HepG2 (cell line): Measurements from ENCODE around the gene CEACAM4. TPM values are rescaled to one million over a fixed set of nuclear protein-coding genes. Genes with fewer than 3 reads are reported as not detected.

ENCODE experiments used
- ATAC-seq: fragments of 200-7000 bp; cut with Tn5 transposase; 3 replicates; pipeline ENCODE4 v1.9.1; 2020; ENCODE audit warnings: mild to moderate bottlenecking, moderate library complexity
- BruUV-seq: library from RNA; stranded (reverse); fragments of 400-500 nt; replicated peaks from 2 replicates; lab custom pipeline; 2021; lab: Mats Ljungman, UMichigan
- CTCF ChIA-PET: fragments of 300-600 bp; formaldehyde crosslinking; extraction: SDS; loops from one replicate; lab custom pipeline; 2021; ENCODE audit warnings: low total read pairs, inconsistent platforms, low intra/inter-chr PET ratio; lab: Yijun Ruan, JAX
- POLR2A ChIA-PET: fragments of 350-600 bp; sonication (Branson Sonifier 250); formaldehyde crosslinking; loops from one replicate; lab custom pipeline; 2020; ENCODE audit warnings: antibody characterized with exemption, inconsistent platforms; lab: Yijun Ruan, JAX
- DNase-seq: peaks from one replicate; pipeline ENCODE4 v3.0.0-alpha.2; 2015; ENCODE audit warnings: low spot score
- FAIRE-seq: peaks from 3 replicates; lab custom pipeline; 2011; peaks lifted over from hg19 to GRCh38; lab: Jason Lieb, UNC
- H2AFZ ChIP-seq: one replicate; pipeline ENCODE4 v1.6.1; 2011; ENCODE audit warnings: low read length, inconsistent platforms
- H3K27ac ChIP-seq: fragments of 300-600 bp; 3 replicates; pipeline ENCODE4 v1.8.0; 2011; ENCODE audit warnings: mixed run types, mild to moderate bottlenecking, mixed read lengths, low read length, inconsistent platforms; ENCODE audit not compliant: insufficient read depth; ENCODE audit errors: extremely low read length
- H3K27me3 ChIP-seq, 2 experiments: fragments of 200-600 bp in 1 of 2; 2 replicates in 1 of 2; 3 replicates in 1 of 2; pipeline versions ENCODE4 v1.6.0 to v1.8.0; 2011; ENCODE audit warnings: low read length in 2 of 2, mild to moderate bottlenecking in 2 of 2, moderate library complexity in 2 of 2, inconsistent platforms in 1 of 2; ENCODE audit not compliant: insufficient read depth in 2 of 2, control insufficient read depth in 1 of 2
- H3K36me3 ChIP-seq, 2 experiments: fragments of 200-600 bp in 1 of 2; replicated peaks in 1 of 2; 2 replicates in 1 of 2; 3 replicates in 1 of 2; pipeline versions ENCODE4 v1.5.1 to v1.8.0; 2011; ENCODE audit warnings: low read length in 2 of 2, inconsistent platforms in 1 of 2; ENCODE audit not compliant: insufficient read depth in 2 of 2, control insufficient read depth in 1 of 2
- H3K4me1 ChIP-seq: 2 replicates; pipeline ENCODE4 v1.5.1; 2012; ENCODE audit warnings: low read length, inconsistent platforms; ENCODE audit not compliant: insufficient read depth
- H3K4me2 ChIP-seq: 2 replicates; pipeline ENCODE4 v1.6.0; 2011; ENCODE audit warnings: low read depth, low read length, inconsistent platforms
- H3K4me3 ChIP-seq, 3 experiments: fragments of 200-600 bp in 1 of 3; sonication (generic), shearing (Covaris generic) in 1 of 3; replicated peaks in 1 of 3; 2 replicates each; pipeline ENCODE4 v1.5.1; 2011 to 2016; ENCODE audit warnings: low read length in 3 of 3, inconsistent platforms in 2 of 3, low read depth in 2 of 3, mild to moderate bottlenecking in 2 of 3, control low read depth in 1 of 3, mixed read lengths in 1 of 3; ENCODE audit not compliant: insufficient read depth in 1 of 3
- H3K79me2 ChIP-seq: one replicate; pipeline ENCODE4 v1.6.1; 2011; ENCODE audit warnings: low read length, inconsistent platforms; ENCODE audit not compliant: insufficient read depth
- H3K9ac ChIP-seq: 2 replicates; pipeline ENCODE4 v1.6.0; 2011; ENCODE audit warnings: mild to moderate bottlenecking, low read depth, low read length, inconsistent platforms; ENCODE audit not compliant: insufficient read depth
- H3K9me3 ChIP-seq: 2 replicates; pipeline ENCODE4 v1.5.1; 2012; ENCODE audit warnings: mild to moderate bottlenecking, low read length
- H4K20me1 ChIP-seq: 2 replicates; pipeline ENCODE4 v1.6.0; 2011; ENCODE audit warnings: inconsistent platforms, mild to moderate bottlenecking, low read length, moderate library complexity; ENCODE audit not compliant: insufficient read depth
- PAWR ChIP-seq: sonication (generic); formaldehyde crosslinking; IDR thresholded peaks from 2 replicates; pipeline ENCODE4 v1.4.0; 2020; ENCODE audit warnings: missing genetic modification reagents, mild to moderate bottlenecking, borderline replicate concordance
- SATB2 ChIP-seq: sonication (generic); formaldehyde crosslinking; IDR thresholded peaks from 2 replicates; pipeline ENCODE4 v1.5.0; 2020; ENCODE audit warnings: missing genetic modification reagents
- ZNF343 ChIP-seq: sonication (generic); formaldehyde crosslinking; IDR thresholded peaks from 2 replicates; pipeline ENCODE4 v1.4.0; 2020; ENCODE audit warnings: mild to moderate bottlenecking, missing genetic modification reagents
- WGBS: methylation state at CpG from one replicate; pipeline ENCODE4 v1.1.6; 2017; ENCODE audit warnings: low lambda C conversion rate; 5-methylcytosine and 5-hydroxymethylcytosine counted together
- in situ Hi-C: cut with HindIII; loops from 2 replicates; pipeline ENCODE4 v1.10.0; 2017; ENCODE audit warnings: low pct_unique_long_range_greater_than_20kb; ENCODE audit not compliant: extremely low pct_ligation_motif_present
- intact Hi-C: fragments of 100-400 bp; cut with micrococcal nuclease; formaldehyde crosslinking; loops from one replicate; pipeline ENCODE4 v1.10.0; 2022; ENCODE audit not compliant: unreplicated experiment
- polyA plus RNA-seq, 8 experiments: library from polyadenylated mRNA; depleted of rRNA in 3 of 8; stranded (reverse) in 7 of 8; unstranded in 1 of 8; fragments of >200 nt; fragmentation: Illumina TruSeq in 4 of 8; extraction: Trizol in 4 of 8; gene quantifications; 2 replicates each; pipeline versions ENCODE4 v1.2.1 to v1.2.3, GENCODE V29; 2011 to 2016; ENCODE audit warnings: low read depth in 4 of 8, missing spikeins in 1 of 8, mixed read lengths in 1 of 8; ENCODE audit not compliant: insufficient read depth in 1 of 8
- total RNA-seq, 5 experiments: library from RNA; depleted of rRNA; stranded (reverse); fragments of >200 nt; fragmentation: Illumina TruSeq; extraction: Trizol; gene quantifications; 2 replicates each; pipeline ENCODE4 v1.2.3, GENCODE V29; 2016; ENCODE audit warnings: low read depth in 1 of 5
- TF ChIP-seq, protein P1 (sequence below): IDR thresholded peaks from 2 replicates; pipeline ENCODE4 v1.6.1; 2012; ENCODE audit warnings: low read length, improper control_type of control experiment
- TF ChIP-seq, protein P2 (sequence below): sonication (generic); formaldehyde crosslinking; IDR thresholded peaks from 2 replicates; pipeline ENCODE4 v1.4.0; 2020; ENCODE audit warnings: missing genetic modification reagents
- TF ChIP-seq, protein P3 (sequence below): sonication (generic); formaldehyde crosslinking; IDR thresholded peaks from 2 replicates; pipeline ENCODE4 v1.4.0; 2020; ENCODE audit warnings: low read depth, mild to moderate bottlenecking, missing genetic modification reagents
- TF ChIP-seq, protein P4 (sequence below): sonication (generic); formaldehyde crosslinking; IDR thresholded peaks from 2 replicates; pipeline ENCODE4 v1.4.0; 2020; ENCODE audit warnings: missing genetic modification reagents
- TF ChIP-seq, protein P5 (sequence below): sonication (generic); formaldehyde crosslinking; IDR thresholded peaks from 2 replicates; pipeline ENCODE4 v1.4.0; 2020; ENCODE audit warnings: missing genetic modification reagents

CEACAM4 gene
- total and polyA plus RNA-seq, 2 of the 13 experiments (the other 11 are each of a cell fraction or from before 2014, with no cell fraction given): not detected

DNA sequence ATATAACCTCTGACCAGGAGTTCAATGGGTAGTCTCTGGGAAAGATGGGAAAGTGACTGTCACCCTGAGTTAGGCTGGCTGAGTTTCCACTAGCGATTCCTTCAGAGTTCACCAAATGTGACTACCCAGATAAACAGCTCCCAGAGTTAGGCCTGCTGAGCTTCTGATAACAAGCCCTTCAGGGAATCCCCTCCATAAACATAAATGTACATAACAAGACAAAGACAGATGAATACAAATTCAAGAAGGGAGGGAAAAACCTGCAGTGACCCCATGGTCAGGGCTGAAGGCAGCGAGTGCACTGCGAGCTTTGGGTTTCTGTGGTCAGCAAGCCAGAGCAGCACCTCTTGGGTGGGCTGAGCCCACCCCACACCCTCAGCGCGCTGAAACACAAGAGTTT, 25.4 kb upstream of the CEACAM4 start:
- no TSS peak for BruUV-seq
- POLR2A ChIA-PET: no interaction called here
- FAIRE-seq: no peak

More for the DNA sequence above, 25.4 kb upstream of the CEACAM4 start:
- Histone ChIP-seq H3K9ac (no peak overlapping the region), H3K27me3 (peaks cover 0 to 1% of the 10 kb centered on the region in 2 experiments; a peak in 1 of 5 replicates), H2AFZ (no peak overlapping the region), H4K20me1 (no peaks in the 10 kb centered on the region)
- TF ChIP-seq, protein P1, sequence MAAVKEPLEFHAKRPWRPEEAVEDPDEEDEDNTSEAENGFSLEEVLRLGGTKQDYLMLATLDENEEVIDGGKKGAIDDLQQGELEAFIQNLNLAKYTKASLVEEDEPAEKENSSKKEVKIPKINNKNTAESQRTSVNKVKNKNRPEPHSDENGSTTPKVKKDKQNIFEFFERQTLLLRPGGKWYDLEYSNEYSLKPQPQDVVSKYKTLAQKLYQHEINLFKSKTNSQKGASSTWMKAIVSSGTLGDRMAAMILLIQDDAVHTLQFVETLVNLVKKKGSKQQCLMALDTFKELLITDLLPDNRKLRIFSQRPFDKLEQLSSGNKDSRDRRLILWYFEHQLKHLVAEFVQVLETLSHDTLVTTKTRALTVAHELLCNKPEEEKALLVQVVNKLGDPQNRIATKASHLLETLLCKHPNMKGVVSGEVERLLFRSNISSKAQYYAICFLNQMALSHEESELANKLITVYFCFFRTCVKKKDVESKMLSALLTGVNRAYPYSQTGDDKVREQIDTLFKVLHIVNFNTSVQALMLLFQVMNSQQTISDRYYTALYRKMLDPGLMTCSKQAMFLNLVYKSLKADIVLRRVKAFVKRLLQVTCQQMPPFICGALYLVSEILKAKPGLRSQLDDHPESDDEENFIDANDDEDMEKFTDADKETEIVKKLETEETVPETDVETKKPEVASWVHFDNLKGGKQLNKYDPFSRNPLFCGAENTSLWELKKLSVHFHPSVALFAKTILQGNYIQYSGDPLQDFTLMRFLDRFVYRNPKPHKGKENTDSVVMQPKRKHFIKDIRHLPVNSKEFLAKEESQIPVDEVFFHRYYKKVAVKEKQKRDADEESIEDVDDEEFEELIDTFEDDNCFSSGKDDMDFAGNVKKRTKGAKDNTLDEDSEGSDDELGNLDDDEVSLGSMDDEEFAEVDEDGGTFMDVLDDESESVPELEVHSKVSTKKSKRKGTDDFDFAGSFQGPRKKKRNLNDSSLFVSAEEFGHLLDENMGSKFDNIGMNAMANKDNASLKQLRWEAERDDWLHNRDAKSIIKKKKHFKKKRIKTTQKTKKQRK: no peak
- TF ChIP-seq, protein P2, sequence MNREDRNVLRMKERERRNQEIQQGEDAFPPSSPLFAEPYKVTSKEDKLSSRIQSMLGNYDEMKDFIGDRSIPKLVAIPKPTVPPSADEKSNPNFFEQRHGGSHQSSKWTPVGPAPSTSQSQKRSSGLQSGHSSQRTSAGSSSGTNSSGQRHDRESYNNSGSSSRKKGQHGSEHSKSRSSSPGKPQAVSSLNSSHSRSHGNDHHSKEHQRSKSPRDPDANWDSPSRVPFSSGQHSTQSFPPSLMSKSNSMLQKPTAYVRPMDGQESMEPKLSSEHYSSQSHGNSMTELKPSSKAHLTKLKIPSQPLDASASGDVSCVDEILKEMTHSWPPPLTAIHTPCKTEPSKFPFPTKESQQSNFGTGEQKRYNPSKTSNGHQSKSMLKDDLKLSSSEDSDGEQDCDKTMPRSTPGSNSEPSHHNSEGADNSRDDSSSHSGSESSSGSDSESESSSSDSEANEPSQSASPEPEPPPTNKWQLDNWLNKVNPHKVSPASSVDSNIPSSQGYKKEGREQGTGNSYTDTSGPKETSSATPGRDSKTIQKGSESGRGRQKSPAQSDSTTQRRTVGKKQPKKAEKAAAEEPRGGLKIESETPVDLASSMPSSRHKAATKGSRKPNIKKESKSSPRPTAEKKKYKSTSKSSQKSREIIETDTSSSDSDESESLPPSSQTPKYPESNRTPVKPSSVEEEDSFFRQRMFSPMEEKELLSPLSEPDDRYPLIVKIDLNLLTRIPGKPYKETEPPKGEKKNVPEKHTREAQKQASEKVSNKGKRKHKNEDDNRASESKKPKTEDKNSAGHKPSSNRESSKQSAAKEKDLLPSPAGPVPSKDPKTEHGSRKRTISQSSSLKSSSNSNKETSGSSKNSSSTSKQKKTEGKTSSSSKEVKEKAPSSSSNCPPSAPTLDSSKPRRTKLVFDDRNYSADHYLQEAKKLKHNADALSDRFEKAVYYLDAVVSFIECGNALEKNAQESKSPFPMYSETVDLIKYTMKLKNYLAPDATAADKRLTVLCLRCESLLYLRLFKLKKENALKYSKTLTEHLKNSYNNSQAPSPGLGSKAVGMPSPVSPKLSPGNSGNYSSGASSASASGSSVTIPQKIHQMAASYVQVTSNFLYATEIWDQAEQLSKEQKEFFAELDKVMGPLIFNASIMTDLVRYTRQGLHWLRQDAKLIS (CRISPR knock-in tag): no peak
- no peak for TF ChIP-seq SATB2 (CRISPR knock-in tag)
- TF ChIP-seq, protein P3, sequence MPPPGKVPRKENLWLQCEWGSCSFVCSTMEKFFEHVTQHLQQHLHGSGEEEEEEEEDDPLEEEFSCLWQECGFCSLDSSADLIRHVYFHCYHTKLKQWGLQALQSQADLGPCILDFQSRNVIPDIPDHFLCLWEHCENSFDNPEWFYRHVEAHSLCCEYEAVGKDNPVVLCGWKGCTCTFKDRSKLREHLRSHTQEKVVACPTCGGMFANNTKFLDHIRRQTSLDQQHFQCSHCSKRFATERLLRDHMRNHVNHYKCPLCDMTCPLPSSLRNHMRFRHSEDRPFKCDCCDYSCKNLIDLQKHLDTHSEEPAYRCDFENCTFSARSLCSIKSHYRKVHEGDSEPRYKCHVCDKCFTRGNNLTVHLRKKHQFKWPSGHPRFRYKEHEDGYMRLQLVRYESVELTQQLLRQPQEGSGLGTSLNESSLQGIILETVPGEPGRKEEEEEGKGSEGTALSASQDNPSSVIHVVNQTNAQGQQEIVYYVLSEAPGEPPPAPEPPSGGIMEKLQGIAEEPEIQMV (CRISPR knock-in tag): no peak
- TF ChIP-seq, protein P4, sequence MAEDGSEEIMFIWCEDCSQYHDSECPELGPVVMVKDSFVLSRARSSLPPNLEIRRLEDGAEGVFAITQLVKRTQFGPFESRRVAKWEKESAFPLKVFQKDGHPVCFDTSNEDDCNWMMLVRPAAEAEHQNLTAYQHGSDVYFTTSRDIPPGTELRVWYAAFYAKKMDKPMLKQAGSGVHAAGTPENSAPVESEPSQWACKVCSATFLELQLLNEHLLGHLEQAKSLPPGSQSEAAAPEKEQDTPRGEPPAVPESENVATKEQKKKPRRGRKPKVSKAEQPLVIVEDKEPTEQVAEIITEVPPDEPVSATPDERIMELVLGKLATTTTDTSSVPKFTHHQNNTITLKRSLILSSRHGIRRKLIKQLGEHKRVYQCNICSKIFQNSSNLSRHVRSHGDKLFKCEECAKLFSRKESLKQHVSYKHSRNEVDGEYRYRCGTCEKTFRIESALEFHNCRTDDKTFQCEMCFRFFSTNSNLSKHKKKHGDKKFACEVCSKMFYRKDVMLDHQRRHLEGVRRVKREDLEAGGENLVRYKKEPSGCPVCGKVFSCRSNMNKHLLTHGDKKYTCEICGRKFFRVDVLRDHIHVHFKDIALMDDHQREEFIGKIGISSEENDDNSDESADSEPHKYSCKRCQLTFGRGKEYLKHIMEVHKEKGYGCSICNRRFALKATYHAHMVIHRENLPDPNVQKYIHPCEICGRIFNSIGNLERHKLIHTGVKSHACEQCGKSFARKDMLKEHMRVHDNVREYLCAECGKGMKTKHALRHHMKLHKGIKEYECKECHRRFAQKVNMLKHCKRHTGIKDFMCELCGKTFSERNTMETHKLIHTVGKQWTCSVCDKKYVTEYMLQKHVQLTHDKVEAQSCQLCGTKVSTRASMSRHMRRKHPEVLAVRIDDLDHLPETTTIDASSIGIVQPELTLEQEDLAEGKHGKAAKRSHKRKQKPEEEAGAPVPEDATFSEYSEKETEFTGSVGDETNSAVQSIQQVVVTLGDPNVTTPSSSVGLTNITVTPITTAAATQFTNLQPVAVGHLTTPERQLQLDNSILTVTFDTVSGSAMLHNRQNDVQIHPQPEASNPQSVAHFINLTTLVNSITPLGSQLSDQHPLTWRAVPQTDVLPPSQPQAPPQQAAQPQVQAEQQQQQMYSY: no peak
- TF ChIP-seq PAWR: no peak
- no peak for TF ChIP-seq ZNF343 (CRISPR knock-in tag)
- TF ChIP-seq, protein P5, sequence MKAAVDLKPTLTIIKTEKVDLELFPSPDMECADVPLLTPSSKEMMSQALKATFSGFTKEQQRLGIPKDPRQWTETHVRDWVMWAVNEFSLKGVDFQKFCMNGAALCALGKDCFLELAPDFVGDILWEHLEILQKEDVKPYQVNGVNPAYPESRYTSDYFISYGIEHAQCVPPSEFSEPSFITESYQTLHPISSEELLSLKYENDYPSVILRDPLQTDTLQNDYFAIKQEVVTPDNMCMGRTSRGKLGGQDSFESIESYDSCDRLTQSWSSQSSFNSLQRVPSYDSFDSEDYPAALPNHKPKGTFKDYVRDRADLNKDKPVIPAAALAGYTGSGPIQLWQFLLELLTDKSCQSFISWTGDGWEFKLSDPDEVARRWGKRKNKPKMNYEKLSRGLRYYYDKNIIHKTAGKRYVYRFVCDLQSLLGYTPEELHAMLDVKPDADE (CRISPR knock-in tag): no peak
- TF ChIP-seq, all 625 proteins: peak for 0
- DNase-seq: no peak
- Histone ChIP-seq H3K27ac (no peak overlapping the region), H3K36me3 (no peaks in the 10 kb centered on the region), H3K4me3 (no peak overlapping the region), H3K9me3 (no peaks in the 10 kb centered on the region), H3K4me1 (no peaks in the 10 kb centered on the region), H3K79me2 (no peaks in the 10 kb centered on the region), H3K4me2 (no peak overlapping the region)
- ATAC-seq: no peak
- intact Hi-C loops: no loop called here
- CTCF ChIA-PET: no interaction called here
- 13% methylated on average over 3 of the region's 5 CpGs for WGBS
- in situ Hi-C loops: no loop called here
